Activated T-cell treated with anti-CD3 and anti-CD28 coated beads for 48 hours (primary cell): ENCODE results near the gene ZNF92.
"Not testable (repeated sequence)": the region's sequence is repeated elsewhere in the genome, so short reads cannot be mapped to it uniquely, and the experiment has no call there.

ENCODE experiments used
- DNase-seq: peaks from one replicate; pipeline ENCODE4 v3.0.0-alpha.2; 2020; ENCODE audit warnings: low read depth

The ZNF92 gene

DNA sequence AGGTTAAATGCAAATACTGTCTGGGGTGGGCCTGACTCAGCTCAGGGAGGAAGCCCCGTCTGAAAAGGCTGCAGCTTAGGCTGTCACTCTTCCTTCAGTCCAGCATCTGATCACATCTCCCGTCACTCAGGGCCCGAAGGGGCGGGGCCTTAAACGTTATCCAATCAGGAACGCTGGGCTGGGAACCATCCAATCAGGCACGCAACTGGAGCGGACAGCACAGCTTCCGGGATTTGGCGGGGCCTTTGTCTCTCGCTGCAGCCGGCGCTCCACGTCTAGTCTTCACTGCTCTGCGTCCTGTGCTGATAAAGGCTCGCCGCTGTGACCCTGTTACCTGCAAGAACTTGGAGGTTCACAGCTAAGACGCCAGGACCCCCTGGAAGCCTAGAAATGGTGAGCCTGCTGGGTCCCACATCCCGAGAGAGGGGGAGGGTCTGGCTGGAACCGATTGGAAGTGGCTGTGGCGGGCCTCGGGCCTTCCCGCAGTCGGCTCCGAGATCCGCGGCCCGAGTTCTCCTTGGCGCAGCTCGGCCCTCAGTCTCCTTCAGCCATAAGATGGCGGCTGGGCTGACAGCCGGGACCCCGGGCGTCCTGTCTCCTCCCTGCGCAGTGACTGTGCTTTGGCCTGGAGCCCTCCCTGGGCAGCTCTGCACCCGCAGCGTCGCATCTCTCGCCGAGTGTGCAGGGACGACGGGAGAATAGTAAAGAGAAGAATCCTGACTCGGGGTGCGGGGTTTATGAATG is at the start of gene ZNF92:
Gene ZNF92 (plus strand): TSS at position 248 of the 744 bp plus-strand sequence. CDS start 143 bp downstream, at position 391.
- DNase-seq: peak; percentile 93

DNA sequence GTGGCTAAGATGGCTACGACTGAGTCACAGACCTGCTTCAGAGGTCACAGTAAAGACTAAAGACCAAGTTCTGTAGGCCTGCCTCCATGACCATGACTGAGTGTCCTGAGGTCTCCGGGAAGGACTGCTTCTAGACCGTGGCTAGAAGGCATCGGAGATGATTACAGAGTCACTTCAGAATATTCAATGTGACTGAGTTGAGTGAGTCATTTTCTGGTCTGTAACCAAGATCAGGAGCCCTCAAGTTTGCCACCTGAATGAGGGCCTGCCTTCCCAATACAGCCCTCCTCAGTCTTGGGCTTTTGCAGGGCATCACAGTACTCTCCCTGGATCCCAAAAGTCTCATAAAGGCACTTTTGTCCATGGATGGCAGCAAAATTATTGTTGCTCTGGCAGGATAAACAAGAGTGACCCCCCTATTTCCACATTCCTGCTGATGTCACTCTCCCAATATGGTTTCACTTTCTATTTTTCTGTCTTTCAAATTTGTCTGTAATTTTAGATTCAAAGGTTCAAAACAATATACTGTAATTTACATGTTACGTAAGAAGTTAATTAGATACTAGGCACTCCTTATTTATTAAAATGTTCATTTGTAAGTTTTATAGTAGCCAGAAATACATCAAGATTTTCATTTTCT is 47.7 kb upstream of the ZNF92 start:
- no peak for DNase-seq

DNA sequence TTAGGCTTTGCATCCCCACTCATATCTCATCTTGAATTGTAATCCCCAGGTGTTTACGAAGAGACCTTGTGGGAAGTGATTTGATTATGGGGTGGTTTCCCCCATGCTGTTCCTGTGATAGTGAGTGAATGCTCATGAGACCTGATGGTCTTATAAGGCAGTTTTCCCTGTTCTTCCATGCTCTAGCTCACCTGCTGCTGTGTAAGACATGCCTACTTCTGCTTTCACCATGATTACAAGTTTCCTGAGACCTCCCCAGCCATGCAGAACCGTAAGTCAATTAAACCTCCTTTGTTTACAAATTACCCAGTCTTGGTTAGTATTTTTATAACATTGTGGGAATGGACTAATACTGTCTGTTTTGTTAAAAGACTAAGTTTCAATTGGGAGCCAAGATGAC is 35.3 kb upstream of the ZNF92 start:
- DNase-seq: no peak

DNA sequence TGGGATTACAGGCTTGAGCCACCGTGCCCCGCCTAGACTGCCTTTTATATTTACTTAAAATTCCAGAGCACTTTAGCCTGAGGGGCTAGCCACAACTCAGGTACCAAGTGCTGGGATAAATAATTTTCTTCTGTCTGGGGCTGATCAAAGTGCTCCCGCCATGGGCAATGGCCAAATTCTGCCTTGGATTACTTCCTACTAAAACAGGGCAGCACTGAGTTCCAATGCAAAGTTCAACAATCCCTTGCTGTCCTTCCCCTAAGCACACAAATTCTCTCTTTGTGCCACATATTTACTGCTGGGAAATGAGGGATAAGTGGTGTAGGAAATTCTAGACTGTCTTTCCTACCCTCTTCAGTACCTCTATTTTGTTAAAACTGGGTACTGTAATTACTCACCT is 34.4 kb upstream of the ZNF92 start:
- no peak for DNase-seq

DNA sequence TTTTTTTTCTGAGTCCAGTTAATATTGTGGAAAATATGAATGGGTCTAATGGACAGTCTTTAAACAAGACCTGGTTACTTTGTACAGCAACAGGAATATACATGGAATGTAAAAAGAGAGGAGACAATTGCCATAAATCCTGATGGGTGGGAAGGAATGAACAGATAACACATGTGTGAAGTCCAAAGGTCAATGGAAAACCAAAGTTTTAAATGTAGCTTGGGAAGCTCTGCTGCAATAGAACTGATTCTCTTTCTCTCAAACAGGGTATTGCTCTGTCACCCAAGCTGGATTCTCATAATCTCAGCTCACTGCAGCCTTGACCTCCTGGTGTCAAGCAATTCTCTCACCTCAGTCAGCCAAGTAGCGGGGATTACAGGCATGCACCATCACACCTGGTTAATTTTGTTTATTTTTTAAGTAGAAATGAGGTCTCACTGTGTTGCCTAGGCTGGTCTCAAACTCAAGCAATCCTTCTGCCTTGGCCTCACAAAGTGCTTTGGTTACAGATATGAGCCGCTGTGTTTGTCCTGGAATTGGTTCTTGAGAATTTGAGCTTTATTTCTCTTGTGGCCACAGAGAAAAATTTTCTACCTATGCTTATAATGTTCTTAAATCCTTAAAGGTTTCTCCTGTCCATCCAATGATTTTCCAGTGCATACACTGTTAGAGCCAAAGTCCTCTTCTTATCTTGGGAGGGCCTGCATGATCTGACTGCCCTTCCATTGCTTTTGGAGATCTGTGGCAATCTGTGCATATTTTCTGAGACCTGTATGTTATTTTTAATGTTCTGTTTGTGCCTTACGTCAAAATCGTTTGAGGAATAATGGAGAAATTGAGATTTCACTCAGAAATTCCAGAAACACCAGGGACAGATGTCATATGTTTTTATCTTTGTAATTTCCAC is 30.7 kb upstream of the ZNF92 start:
- no peak for DNase-seq

DNA sequence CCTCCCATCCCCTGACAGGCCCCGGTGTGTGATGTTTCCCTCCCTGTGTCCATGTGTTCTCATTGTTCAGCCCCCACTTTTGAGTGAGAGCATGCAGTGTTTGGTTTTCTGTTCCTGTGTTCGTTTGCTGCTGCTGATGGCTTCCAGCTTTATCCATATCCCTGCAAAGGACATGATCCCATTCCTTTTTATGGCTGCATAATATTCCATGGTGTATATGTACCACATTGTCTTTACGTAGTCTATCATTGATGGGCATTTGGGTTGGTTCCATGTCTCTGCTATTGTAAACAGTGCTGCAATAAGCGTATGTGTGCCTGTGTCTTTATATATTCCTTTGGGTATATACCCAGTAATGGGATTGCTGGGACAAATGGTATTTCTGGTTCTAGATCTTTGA is 29.1 kb upstream of the ZNF92 start:
- DNase-seq: not testable (repeated sequence)

DNA sequence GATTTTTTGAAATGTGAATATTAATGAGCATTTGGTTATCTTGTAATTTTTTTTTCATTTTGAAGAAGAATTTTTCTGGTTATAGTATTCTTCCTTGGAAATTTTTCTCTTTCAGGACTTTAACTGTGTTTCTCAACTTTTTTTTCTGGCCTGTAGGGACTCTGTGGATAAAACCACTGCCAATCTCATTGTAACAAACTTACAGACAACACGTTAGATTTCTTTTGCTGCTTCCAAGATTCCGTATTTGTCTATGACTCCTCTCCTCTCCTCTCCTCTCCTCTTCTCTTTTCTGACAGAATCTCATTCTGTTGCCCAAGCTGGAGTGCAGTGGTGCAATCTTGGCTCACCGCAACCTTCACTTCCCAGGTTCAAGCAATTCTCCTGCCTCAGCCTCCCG is 19.4 kb upstream of the ZNF92 start:
- DNase-seq: no peak

DNA sequence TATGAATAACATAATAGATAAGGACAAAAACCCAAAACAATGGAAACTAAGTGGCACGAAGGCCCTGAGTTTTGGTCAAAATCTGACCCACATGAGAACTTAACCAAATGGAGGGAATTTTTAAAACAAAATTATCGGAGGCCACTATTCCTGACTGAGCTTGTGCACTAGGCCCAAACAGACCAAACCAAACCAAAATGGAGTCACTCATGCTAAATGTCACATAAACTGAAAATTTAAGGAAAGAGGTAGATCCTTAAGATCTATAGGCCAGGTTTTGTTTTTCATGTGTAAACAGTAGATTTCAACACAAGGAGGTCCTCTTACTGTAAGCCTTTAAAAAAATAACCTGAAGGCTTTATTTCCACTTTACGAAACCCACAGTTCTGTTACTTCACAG is 3.8 kb upstream of the ZNF92 start:
- DNase-seq: no peak

DNA sequence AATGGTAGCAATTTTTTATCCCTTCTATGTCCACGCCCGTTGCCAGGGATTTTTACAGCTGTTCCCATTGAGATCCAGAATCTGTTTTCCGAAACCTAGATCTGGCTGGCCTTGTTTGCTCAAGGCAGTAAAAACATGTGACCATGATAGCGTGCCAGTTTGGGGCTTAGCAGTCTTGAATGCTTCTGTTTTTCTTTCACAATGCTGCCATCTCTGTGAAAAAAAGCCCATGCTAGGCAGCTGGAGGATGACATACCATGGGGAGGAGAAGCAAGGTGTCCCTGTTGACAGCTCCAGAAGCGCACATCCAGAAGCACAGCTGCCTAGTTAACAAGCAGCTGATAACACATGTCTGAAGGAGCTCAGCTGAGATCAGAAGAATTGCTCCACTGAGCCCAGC is 2.2 kb upstream of the ZNF92 start:
- DNase-seq: no peak

DNA sequence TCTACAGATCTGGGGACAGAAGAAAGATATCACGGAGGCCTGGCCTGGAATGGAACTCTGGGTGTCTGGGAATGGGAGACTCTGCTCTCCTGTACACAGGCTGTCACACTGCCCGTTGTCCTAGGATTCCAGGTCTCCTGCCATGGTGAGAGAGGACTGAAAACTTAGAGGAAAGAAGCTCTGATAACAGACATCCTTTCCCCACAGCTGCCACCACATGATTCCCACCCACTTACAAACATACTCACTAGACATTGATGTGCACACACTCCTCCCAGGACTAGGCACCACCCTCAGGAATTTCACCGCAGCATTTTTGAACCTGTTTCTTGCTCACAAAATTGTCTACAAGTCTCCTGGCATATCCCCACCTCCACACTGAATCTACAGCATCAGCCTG is 5.7 kb downstream of the ZNF92 start:
- no peak for DNase-seq

DNA sequence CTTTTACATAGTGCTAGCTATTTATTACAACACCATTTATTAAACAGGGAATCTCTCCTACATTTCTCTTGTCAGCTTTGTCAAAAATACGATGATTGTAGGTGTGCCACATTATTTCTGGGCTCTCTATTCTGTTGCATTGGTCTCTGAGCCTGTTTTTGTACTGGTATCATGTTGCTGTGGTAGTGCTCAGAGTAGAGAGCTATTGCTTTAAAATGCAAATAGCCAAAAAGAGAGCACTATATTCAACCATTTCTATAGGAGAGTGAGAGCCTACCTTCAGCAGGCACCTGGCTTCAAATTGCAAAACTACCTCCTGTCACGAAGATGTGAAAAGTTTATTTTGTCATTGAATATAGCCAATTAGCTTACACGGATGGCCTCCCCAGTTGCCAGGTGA is 8.1 kb downstream of the ZNF92 start:
- DNase-seq: no peak

DNA sequence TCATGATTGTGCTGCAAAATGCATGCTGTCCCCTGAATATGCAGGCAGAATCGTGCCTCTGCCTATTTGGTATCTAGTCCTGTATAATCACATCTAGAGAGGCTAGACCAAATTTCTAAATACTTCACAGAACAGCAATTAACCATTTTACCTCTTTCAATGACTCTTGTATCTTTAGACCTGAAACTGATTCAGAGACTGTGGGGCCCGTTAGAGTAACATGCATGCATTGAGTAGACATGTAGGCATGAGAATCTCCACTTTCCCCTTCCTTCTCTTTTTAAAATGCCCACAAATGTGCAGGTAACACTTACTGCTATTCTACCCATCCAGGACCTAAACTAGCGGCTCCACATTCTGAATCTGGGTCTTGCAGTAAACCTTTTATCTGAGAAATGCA is 8.8 kb downstream of the ZNF92 start:
- DNase-seq: no peak

DNA sequence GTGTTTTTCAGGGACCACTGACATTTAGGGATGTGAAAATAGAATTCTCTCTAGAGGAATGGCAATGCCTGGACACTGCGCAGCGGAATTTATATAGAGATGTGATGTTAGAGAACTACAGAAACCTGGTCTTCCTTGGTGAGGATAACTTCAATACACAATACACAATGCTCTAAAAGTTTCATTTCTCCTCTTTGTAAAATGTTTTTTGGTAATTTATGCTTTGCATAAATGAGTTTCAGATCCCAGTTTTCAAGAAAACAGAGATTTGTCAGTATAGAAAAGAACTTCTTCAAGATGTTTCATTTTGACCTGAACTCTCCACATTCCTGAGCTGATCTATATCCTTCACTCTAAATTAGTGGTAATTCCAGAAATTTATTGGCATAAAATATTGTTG is 14.2 kb downstream of the ZNF92 start:
- DNase-seq: no peak

DNA sequence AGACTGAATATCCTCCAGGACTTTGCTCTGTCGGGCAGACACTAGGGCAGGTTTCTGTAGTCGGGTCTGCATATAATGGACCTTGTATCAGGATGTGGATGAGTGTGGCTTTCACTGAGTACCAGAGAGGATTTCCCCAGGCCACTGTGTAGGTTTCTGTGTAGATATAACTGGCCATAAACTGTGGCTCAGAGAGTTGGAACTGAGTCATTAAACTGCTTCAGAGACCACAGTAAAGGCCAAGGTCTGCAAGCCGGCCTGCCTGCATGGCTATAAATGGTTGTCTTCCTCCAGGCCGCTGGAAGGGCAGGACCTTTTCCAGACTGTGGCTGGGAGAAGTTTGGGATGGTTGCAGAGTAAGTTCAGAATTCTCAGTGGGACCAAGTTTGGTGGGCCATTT is 16.9 kb downstream of the ZNF92 start:
- no peak for DNase-seq

DNA sequence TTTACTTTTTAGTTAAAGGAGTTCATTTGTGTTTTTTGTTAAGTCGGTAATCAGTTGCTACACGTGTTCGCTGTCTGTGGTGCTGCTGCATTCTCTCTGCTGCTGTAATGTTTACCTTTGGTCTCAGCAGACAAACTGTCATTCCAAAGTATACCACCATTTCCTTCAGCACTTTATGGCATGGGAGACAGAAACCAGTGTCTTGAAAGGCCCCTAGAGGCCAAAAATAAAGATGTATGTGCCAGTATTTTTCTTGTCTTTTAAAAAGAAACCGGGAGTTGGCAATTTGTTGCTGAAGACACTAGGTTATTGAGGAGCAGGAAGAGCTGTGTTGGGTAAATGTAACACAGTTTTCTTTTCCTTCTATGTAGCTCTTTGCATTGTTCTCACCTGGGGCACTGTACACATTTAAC is 24.1 kb downstream of the ZNF92 start:
- DNase-seq: no peak

DNA sequence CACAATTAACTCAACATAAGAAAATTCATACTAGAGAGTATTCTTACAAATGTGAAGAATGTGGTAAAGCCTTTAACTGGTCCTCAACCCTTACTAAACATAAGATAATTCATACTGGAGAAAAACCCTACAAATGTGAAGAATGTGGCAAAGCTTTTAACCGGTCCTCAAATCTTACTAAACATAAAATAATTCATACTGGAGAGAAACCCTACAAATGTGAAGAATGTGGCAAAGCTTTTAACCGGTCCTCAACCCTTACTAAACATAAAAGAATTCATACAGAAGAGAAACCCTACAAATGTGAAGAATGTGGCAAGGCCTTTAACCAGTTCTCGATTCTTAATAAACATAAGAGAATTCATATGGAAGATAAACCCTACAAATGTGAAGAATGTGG is 25.0 kb downstream of the ZNF92 start:
- DNase-seq: not testable (repeated sequence)

DNA sequence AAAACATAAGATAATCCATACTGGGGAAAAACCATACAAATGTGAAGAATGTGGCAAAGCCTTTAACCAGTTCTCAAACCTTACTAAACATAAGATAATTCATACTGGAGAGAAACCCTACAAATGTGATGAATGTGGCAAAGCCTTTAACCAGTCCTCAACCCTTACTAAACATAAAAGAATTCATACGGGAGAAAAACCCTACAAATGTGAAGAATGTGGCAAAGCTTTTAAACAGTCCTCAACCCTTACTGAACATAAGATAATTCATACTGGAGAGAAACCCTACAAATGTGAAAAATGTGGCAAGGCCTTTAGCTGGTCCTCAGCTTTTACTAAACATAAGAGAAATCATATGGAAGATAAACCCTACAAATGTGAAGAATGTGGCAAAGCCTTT is 25.4 kb downstream of the ZNF92 start:
- not testable (repeated sequence) for DNase-seq

DNA sequence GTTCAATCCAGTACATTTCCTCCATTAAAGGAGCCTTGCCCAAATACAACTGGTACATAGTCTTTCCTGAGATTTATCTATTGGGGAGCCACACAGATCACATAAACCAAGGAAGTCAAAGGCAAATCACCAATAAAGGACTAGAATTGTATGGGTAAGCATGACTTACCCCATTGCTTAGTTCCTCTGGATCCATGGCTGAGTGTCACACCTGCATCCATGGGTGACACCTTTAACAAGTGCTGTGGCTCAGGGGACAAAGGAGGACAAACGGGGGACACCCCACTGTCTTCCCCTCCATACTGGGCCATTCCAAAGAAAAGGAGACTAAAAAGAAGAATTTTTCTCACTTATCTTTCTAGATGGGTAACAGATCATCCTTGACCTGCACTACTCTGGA is 30.4 kb downstream of the ZNF92 start:
- no peak for DNase-seq

DNA sequence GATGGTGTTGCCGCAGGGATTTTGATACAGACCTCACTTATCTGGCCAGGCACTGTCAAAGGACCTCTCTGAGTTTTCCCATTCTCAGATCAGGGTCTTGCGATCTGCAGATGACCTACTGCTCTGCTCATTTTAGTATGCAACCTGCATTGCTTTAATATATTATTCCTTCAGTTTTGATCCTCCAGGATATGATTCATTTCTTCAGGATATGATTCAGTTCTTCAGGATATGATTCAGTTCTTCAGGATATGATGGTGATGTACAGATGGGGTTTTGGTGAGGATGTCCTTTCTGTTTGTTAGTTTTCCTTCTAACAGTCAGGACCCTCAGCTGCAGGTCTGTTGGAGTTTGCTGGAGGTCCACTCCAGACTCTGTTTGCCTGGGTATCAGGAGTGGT is 33.1 kb downstream of the ZNF92 start:
- not testable (repeated sequence) for DNase-seq

DNA sequence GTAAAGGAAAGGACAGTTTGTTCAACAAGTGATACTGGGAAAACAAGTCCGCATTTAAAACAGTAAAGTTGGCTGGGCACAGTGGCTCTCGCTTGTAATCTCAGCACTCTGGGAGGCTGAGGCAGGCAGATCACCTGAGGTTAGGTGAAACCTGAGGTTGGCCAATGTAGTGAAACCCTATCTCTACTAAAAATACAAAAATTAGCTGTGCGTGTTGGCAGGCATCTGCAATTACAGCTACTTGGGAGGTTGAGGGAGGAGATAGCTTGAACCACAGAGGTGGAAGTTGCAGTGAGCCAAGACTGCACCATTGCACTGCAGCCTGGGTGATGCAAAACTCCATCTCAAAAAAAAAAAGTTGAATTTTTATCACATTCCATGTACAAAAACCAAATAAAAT is 35.7 kb downstream of the ZNF92 start:
- DNase-seq: no peak

DNA sequence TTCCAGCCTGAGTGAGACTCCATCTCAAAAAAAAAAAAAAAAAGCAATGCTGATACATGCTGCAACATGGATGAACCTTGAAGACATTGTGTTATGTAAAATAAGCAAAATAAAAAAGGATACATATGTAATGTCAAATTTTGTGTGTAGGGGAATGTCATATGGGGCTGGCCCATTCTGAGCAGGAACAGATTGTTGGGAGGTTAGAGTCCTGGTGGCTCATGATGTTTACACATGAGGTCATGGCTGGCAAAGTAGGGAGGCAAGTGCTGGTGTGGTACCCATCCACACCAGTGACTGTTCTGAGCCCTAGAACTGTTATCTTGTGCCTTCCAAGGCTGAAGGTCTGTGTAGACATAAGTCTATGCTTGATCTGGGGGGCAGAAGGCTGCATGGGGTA is 37.6 kb downstream of the ZNF92 start:
- DNase-seq: no peak

DNA sequence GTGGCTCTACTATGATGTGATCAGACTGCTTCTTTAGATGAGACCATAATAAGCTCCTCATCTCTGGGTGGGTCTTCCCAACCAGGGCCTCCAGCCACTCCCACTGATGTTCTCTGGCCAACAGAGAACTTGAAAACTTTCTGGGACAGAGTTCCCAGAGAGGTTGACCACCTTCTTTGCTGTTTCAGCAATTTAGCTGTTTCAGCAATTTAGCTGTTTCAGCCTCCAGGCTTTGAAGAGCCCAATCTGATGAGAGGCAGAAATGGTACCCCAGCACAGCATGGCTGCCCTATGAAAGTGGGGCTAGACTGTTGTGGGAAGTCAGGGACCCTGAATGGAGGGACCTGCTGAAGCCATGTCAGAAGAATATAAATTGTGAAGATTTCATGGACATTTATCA is 49.0 kb downstream of the ZNF92 start:
- no peak for DNase-seq

DNA sequence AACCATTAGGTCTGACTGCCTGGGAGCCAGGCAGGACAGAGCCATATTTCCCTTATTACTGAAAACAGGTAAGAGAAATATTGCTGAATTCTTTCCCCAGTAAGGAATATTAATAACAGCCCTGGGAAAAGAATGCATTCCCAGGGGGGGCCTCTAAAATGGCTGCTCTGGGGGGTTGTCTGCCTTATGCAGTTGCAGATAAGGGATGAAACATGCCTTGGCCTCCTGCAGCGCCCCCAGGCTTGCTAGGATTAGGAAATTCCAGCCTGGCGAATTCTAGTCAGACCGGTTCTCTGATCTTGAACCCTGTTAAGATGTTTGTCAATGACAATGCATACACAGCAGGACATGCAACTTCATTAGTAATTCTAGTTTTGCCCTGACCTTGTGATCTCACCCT is 49.6 kb downstream of the ZNF92 start:
- not testable (repeated sequence) for DNase-seq
